RCC 7860 (cell line): ENCODE results near the gene RPA1.
"Not testable (repeated sequence)": the region's sequence is repeated elsewhere in the genome, so short reads cannot be mapped to it uniquely, and the experiment has no call there.

ENCODE experiments used
- DNase-seq: peaks from one replicate; pipeline ENCODE4 v3.0.0-alpha.2; 2015; ENCODE audit warnings: low spot score
- FAIRE-seq: peaks from 2 replicates; lab custom pipeline; 2012; peaks lifted over from hg19 to GRCh38; lab: Jason Lieb, UNC

Gene RPA1

GRCh38 chr17:1873418-1873817 lies 43.6 kb downstream of the RPA1 start:
- FAIRE-seq (no peak), DNase-seq (no peak)

- DNase-seq (no peak), FAIRE-seq (no peak)
Observed at GRCh38 chr17:1875597-1875996, 45.8 kb downstream of the RPA1 start.

- no peak for DNase-seq
Observed at GRCh38 chr17:1878419-1879121, 48.8 kb downstream of the RPA1 start.

GRCh38 chr17:1880851-1881630 lies 51.2 kb downstream of the RPA1 start:
- FAIRE-seq: no peak

More at GRCh38 chr17:1878419-1879121, 48.8 kb downstream of the RPA1 start:
- FAIRE-seq: no peak

GRCh38 chr17:1882836-1883235 lies 53.0 kb downstream of the RPA1 start:
- DNase-seq (no peak), FAIRE-seq (no peak)

More at GRCh38 chr17:1880851-1881630, 51.2 kb downstream of the RPA1 start:
- no peak for DNase-seq

- DNase-seq (no peak), FAIRE-seq (no peak)
Observed at GRCh38 chr17:1883536-1883935, 53.7 kb downstream of the RPA1 start.

GRCh38 chr17:1888741-1889140 lies 58.9 kb downstream of the RPA1 start:
- DNase-seq (no peak), FAIRE-seq (no peak)

GRCh38 chr17:1890758-1891450 lies 61.1 kb downstream of the RPA1 start:
- no peak for FAIRE-seq
- DNase-seq: no peak

GRCh38 chr17:1894753-1895339 lies 65.0 kb downstream of the RPA1 start:
- FAIRE-seq (no peak), DNase-seq (no peak)

GRCh38 chr17:1895479-1895878 lies 65.7 kb downstream of the RPA1 start:
- DNase-seq, FAIRE-seq: not testable (repeated sequence)

- DNase-seq: no peak
- FAIRE-seq: no peak
Observed at GRCh38 chr17:1896243-1897104, 66.7 kb downstream of the RPA1 start.

- FAIRE-seq: no peak
- no peak for DNase-seq
Observed at GRCh38 chr17:1897105-1897656, 67.4 kb downstream of the RPA1 start.

- FAIRE-seq: no peak
- no peak for DNase-seq
Observed at GRCh38 chr17:1898332-1898731, 68.5 kb downstream of the RPA1 start.

GRCh38 chr17:1898872-1899271 lies 69.1 kb downstream of the RPA1 start:
- no peak for FAIRE-seq
- no peak for DNase-seq

GRCh38 chr17:1899403-1900000 lies 69.7 kb downstream of the RPA1 start:
- no peak for DNase-seq
- no peak for FAIRE-seq

GRCh38 chr17:1904273-1905182 lies 74.7 kb downstream of the RPA1 start:
- DNase-seq: no peak
- no peak for FAIRE-seq

- FAIRE-seq: no peak
- no peak for DNase-seq
Observed at GRCh38 chr17:1905190-1905913, 75.5 kb downstream of the RPA1 start.

- FAIRE-seq: no peak
- no peak for DNase-seq
Observed at GRCh38 chr17:1906662-1907101, 76.9 kb downstream of the RPA1 start.
